Measurements from ENCODE around the gene TTLL5.

DNA sequence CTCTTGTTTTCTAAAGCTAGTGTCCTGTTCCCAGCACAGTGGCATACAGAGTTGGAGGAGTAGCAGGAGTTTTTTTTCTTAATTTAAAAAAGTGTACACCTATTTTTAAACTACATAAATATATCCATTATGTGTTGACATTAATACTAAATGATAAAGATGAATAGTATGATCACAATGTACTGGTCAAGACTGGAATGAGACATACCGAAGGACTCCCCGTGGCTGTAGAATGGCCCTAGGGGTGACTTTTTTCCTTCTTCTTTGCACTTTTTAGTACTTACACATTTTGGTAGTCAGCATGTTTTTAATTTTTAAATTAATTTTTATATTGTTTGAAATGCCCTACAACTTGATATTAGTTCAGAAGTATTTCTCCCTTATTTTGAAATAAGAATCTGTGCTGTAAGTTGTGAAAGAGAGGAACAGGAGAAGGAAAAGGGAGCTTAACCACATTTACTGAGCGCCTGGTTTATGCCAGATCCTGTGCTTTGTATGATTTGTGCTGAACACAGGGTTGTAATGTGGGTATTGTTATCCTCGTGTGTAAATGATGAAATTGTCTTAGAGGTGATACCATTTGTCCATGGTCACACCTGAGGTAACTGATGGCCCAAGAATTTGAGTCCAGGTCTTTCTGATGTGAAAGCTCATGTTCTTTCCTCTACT, 184.2 kb downstream of the TTLL5 start:
- TF ChIP-seq, protein P1, sequence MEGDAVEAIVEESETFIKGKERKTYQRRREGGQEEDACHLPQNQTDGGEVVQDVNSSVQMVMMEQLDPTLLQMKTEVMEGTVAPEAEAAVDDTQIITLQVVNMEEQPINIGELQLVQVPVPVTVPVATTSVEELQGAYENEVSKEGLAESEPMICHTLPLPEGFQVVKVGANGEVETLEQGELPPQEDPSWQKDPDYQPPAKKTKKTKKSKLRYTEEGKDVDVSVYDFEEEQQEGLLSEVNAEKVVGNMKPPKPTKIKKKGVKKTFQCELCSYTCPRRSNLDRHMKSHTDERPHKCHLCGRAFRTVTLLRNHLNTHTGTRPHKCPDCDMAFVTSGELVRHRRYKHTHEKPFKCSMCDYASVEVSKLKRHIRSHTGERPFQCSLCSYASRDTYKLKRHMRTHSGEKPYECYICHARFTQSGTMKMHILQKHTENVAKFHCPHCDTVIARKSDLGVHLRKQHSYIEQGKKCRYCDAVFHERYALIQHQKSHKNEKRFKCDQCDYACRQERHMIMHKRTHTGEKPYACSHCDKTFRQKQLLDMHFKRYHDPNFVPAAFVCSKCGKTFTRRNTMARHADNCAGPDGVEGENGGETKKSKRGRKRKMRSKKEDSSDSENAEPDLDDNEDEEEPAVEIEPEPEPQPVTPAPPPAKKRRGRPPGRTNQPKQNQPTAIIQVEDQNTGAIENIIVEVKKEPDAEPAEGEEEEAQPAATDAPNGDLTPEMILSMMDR (IDR thresholded peaks at IDR 0.05) = no peak
- TF ChIP-seq POLR2AphosphoS5 (IDR thresholded peaks at IDR 0.05) = no peak
